Keratinocyte (primary cell): ENCODE measurements around the gene FAM118B. TPM values are rescaled to one million over a fixed set of nuclear protein-coding genes. Genes with fewer than 3 reads are reported as not detected.

Experiments used
- DNase-seq: peaks from one replicate; pipeline ENCODE4 v3.0.0-alpha.2; 2011; ENCODE audit warnings: low read depth, missing footprints, low spot score
- FAIRE-seq: peaks from 2 replicates; lab custom pipeline; 2011; peaks lifted over from hg19 to GRCh38; lab: Jason Lieb, UNC
- H2AFZ ChIP-seq: 2 replicates; pipeline ENCODE4 v1.6.0; 2012; ENCODE audit warnings: low read length, control low read depth, inconsistent platforms; ENCODE audit not compliant: control insufficient read depth
- H3K27ac ChIP-seq: 2 replicates; pipeline ENCODE4 v1.5.1; 2011; ENCODE audit warnings: low read length; ENCODE audit not compliant: control insufficient read depth, insufficient read depth
- H3K27me3 ChIP-seq: 3 replicates; pipeline ENCODE4 v1.6.0; 2011; ENCODE audit warnings: low read length; ENCODE audit not compliant: control insufficient read depth, insufficient read depth; ENCODE audit errors: extremely low read depth
- H3K36me3 ChIP-seq, 2 experiments: 2 replicates in 1 of 2; 3 replicates in 1 of 2; pipeline ENCODE4 v1.5.1; 2011; ENCODE audit warnings: low read length in 2 of 2, mild to moderate bottlenecking in 1 of 2; ENCODE audit not compliant: control insufficient read depth in 2 of 2, insufficient read depth in 2 of 2; ENCODE audit errors: extremely low read depth in 1 of 2
- H3K4me1 ChIP-seq: 3 replicates; pipeline ENCODE4 v1.5.1; 2011; ENCODE audit warnings: low read length; ENCODE audit not compliant: control insufficient read depth, insufficient read depth; ENCODE audit errors: extremely low read depth
- H3K4me2 ChIP-seq: 3 replicates; pipeline ENCODE4 v1.6.0; 2011; ENCODE audit warnings: low read depth, low read length; ENCODE audit not compliant: control insufficient read depth, insufficient read depth; ENCODE audit errors: extremely low read depth
- H3K4me3 ChIP-seq, 3 experiments: fragments of 200-600 bp in 1 of 3; sonication (generic) in 1 of 3; 2 replicates in 2 of 3; 3 replicates in 1 of 3; pipeline ENCODE4 v1.5.1; 2011 to 2016; ENCODE audit warnings: low read length in 3 of 3, mild to moderate bottlenecking in 3 of 3, control low read depth in 2 of 3, inconsistent platforms in 1 of 3, low read depth in 1 of 3, mixed read lengths in 1 of 3, mixed run types in 1 of 3, moderate library complexity in 1 of 3; ENCODE audit not compliant: control insufficient read depth in 2 of 3, insufficient read depth in 2 of 3; ENCODE audit errors: extremely low read depth in 1 of 3
- H3K79me2 ChIP-seq: 2 replicates; pipeline ENCODE4 v1.6.0; 2012; ENCODE audit warnings: low read length; ENCODE audit not compliant: control insufficient read depth, insufficient read depth
- H3K9ac ChIP-seq: 3 replicates; pipeline ENCODE4 v1.6.0; 2011; ENCODE audit warnings: low read length; ENCODE audit not compliant: control insufficient read depth, insufficient read depth; ENCODE audit errors: extremely low read depth
- H3K9me1 ChIP-seq: 3 replicates; pipeline ENCODE4 v1.6.0; 2011; ENCODE audit warnings: low read length; ENCODE audit not compliant: control insufficient read depth, insufficient read depth; ENCODE audit errors: extremely low read depth
- H3K9me3 ChIP-seq: 2 replicates; pipeline ENCODE4 v1.5.1; 2012; ENCODE audit warnings: low read depth, low read length; ENCODE audit not compliant: control insufficient read depth
- H4K20me1 ChIP-seq: 3 replicates; pipeline ENCODE4 v1.6.0; 2011; ENCODE audit warnings: low read length; ENCODE audit not compliant: control insufficient read depth, insufficient read depth; ENCODE audit errors: extremely low read depth
- CTCF ChIP-seq, 3 experiments: IDR thresholded peaks in 1 of 3; conservative IDR thresholded peaks in 1 of 3; optimal IDR thresholded peaks in 1 of 3; 2 replicates in 2 of 3; 3 replicates in 1 of 3; pipeline versions ENCODE3 to v1.5.1; 2011; ENCODE audit warnings: low read length in 3 of 3, mild to moderate bottlenecking in 3 of 3, moderate library complexity in 2 of 3, control low read depth in 1 of 3, inconsistent platforms in 1 of 3; ENCODE audit not compliant: insufficient read depth in 2 of 3; ENCODE audit errors: extremely low read depth in 1 of 3
- EZH2 ChIP-seq: IDR thresholded peaks from one replicate; pipeline ENCODE4 v1.6.1; 2012; ENCODE audit warnings: inconsistent platforms, mild to moderate bottlenecking, low read length, moderate library complexity
- dilution Hi-C: fragments of 300-500 bp; cut with MboI; formaldehyde crosslinking; loops from one replicate; pipeline ENCODE4 v1.7.0; 2020; ENCODE audit warnings: low sequenced_read_pairs; ENCODE audit not compliant: extremely low pct_ligation_motif_present
- polyA plus RNA-seq, 5 experiments: library from polyadenylated mRNA; depleted of rRNA in 3 of 5; stranded (reverse) in 3 of 5; stranded (forward) in 1 of 5; unstranded in 1 of 5; fragments of >200 nt; gene quantifications; 1 replicate in 1 of 5; 2 replicates in 3 of 5; 3 replicates in 1 of 5; pipeline versions ENCODE4 v1.2.1 to v1.2.3, GENCODE V29; 2011 to 2012; ENCODE audit warnings: missing spikeins in 2 of 5, low read depth in 1 of 5, low replicate concordance in 1 of 5

FAM118B gene
- polyA plus RNA-seq, 1 donor (not counting 4 experiments of a cell fraction or from before 2014, with no cell fraction given): 32.0 TPM

- H3K9me1 ChIP-seq: no peaks in the 10 kb centered on the region
- H3K4me1 ChIP-seq: peaks cover 6% of the 10 kb centered on the region
- dilution Hi-C loops: no loop called here
- H3K9ac ChIP-seq: no peak overlapping the region
- H2AFZ ChIP-seq: no peak overlapping the region
- TF ChIP-seq EZH2 (no peak), CTCF (optimal IDR thresholded peaks at IDR 0.05 in 1 of 3, IDR thresholded peaks at IDR 0.05 in 1 of 3, conservative IDR thresholded peaks at IDR 0.05 in 1 of 3; ENCODE audit: extremely low read depth in 1 of 3, insufficient read depth in 2 of 3, low read length in 3 of 3) (no peak)
- no peaks in the 10 kb centered on the region for H4K20me1 ChIP-seq
- H3K36me3 ChIP-seq: no peaks in the 10 kb centered on the region
- H3K79me2 ChIP-seq: no peaks in the 10 kb centered on the region
- DNase-seq: no peak
- H3K4me2 ChIP-seq: no peak overlapping the region
- no peaks in the 10 kb centered on the region for H3K27me3 ChIP-seq
- no peak for FAIRE-seq
- H3K4me3 ChIP-seq: no peak overlapping the region
- no peaks in the 10 kb centered on the region for H3K9me3 ChIP-seq
- H3K27ac ChIP-seq: no peak overlapping the region
Observed at GRCh38 chr11:126172596-126173038, 39.0 kb upstream of the FAM118B start.

- H3K36me3 ChIP-seq: no peaks in the 10 kb centered on the region
- no peaks in the 10 kb centered on the region for H3K9me3 ChIP-seq
- H3K27me3 ChIP-seq: no peaks in the 10 kb centered on the region
- TF ChIP-seq EZH2 (no peak), CTCF (optimal IDR thresholded peaks at IDR 0.05 in 1 of 3, IDR thresholded peaks at IDR 0.05 in 1 of 3, conservative IDR thresholded peaks at IDR 0.05 in 1 of 3; ENCODE audit: extremely low read depth in 1 of 3, insufficient read depth in 2 of 3, low read length in 3 of 3) (no peak)
- no peak overlapping the region for H3K4me3 ChIP-seq
- H3K27ac ChIP-seq: no peak overlapping the region
- H4K20me1 ChIP-seq: no peaks in the 10 kb centered on the region
- no peak overlapping the region for H3K9ac ChIP-seq
- no peaks in the 10 kb centered on the region for H3K9me1 ChIP-seq
- H2AFZ ChIP-seq: no peak overlapping the region
- DNase-seq: no peak
- H3K79me2 ChIP-seq: no peaks in the 10 kb centered on the region
- dilution Hi-C loops: no loop called here
- H3K4me1 ChIP-seq: peaks cover 6% of the 10 kb centered on the region
- no peak overlapping the region for H3K4me2 ChIP-seq
- FAIRE-seq: no peak
Observed at GRCh38 chr11:126173257-126173656, 38.3 kb upstream of the FAM118B start.
